ENCODE data around the gene ZIC4.

Gene ZIC4

GRCh38 chr3:147389717-147390116 is 16.6 kb downstream of the ZIC4 start:
- DNase-seq, result no peak

GRCh38 chr3:147388700-147389580 is 17.4 kb downstream of the ZIC4 start:
- no peak for DNase-seq

GRCh38 chr3:147387885-147388699 is 18.3 kb downstream of the ZIC4 start:
- DNase-seq, result no peak

- DNase-seq, result no peak
Measured at GRCh38 chr3:147387291-147387884, 19.0 kb downstream of the ZIC4 start.

- no peak for DNase-seq
Measured at GRCh38 chr3:147385059-147386012, 21.0 kb downstream of the ZIC4 start.

GRCh38 chr3:147384210-147385058 is 21.9 kb downstream of the ZIC4 start:
- DNase-seq, result no peak

- DNase-seq, result no peak
Measured at GRCh38 chr3:147383617-147384016, 22.7 kb downstream of the ZIC4 start.

- no peak for DNase-seq
Measured at GRCh38 chr3:147381596-147381995, 24.7 kb downstream of the ZIC4 start.

- no peak for DNase-seq
Measured at GRCh38 chr3:147380977-147381376, 25.4 kb downstream of the ZIC4 start.

GRCh38 chr3:147380387-147380951 is 25.9 kb downstream of the ZIC4 start:
- no peak for DNase-seq

GRCh38 chr3:147379651-147380050 is 26.7 kb downstream of the ZIC4 start:
- DNase-seq, result no peak

GRCh38 chr3:147377412-147378367 is 28.7 kb downstream of the ZIC4 start:
- no peak for DNase-seq

GRCh38 chr3:147373301-147373700 is 33.0 kb downstream of the ZIC4 start:
- DNase-seq, result no peak

GRCh38 chr3:147372525-147373027 is 33.8 kb downstream of the ZIC4 start:
- DNase-seq, result no peak

GRCh38 chr3:147371771-147372340 is 34.5 kb downstream of the ZIC4 start:
- no peak for DNase-seq

- no peak for DNase-seq
Measured at GRCh38 chr3:147371140-147371539, 35.2 kb downstream of the ZIC4 start.

- no peak for DNase-seq
Measured at GRCh38 chr3:147370349-147370748, 36.0 kb downstream of the ZIC4 start.

- no peak for DNase-seq
Measured at GRCh38 chr3:147369661-147370123, 36.7 kb downstream of the ZIC4 start.

GRCh38 chr3:147369231-147369630 is 37.1 kb downstream of the ZIC4 start:
- no peak for DNase-seq

All from NK-92 treated with Interleukin-12 subunit alpha and Interleukin-12 subunit beta, amount 100 ng/mL, for 24 hours (cell line).